ENCODE data around the gene PIGA. TPM values are rescaled to one million over a fixed set of nuclear protein-coding genes. Genes with fewer than 3 reads are reported as not detected.
"Not testable (repeated sequence)": the region's sequence is repeated elsewhere in the genome, so short reads cannot be mapped to it uniquely, and the experiment has no call there.

The PIGA gene
- total RNA-seq, 6 donors from 2014 or later, result 6.2 to 82.0 (median 22.2) TPM

DNA sequence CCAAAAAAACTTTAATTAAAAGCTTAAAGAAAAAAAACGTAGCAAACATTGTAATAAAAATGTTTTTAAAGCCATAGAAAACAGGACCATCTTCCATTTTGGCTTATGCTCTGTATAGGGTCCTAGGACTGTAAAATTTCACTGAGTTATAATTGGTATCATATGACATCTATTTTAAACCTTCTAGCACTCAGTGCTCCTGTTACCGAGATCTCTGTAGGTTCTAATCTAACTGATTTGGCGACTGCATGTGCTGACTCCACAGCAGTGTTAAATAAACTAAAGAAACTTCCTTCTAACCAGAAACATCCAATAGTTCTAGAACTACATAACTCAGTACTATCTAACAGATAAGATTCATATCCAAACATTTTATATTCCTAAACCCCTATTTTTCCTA lies 19.8 kb downstream of the PIGA start, which contains the start of gene ASB11:
ASB11 (minus strand) TSS at position 132 of the 400 bp plus-strand sequence; CDS start at position 97, 35 bp downstream.
- H3K4me1 ChIP-seq, result peaks cover 0 to 10% (median 3%) of the 10 kb centered on the region in 4 donors
- H3K36me3 ChIP-seq, result peaks cover 0 to 3% (median 0%) of the 10 kb centered on the region in 4 donors
- ATAC-seq (ENCODE audit: low FRiP score in 2 of 2), result no peak
- no peak for DNase-seq
- H3K4me3 ChIP-seq, result no peak within 1 kb of the TSS
- H3K9me3 ChIP-seq, result no peaks in the 10 kb centered on the region
- WGBS, 2 donors, result 68 to 80% methylated on average over 3 of the region's 3 CpGs
- H3K27ac ChIP-seq, result no peak within 1 kb of the TSS
- H3K27me3 ChIP-seq, result no peaks in the 10 kb centered on the region
- TF ChIP-seq POLR2A (IDR thresholded peaks at IDR 0.05) (no peak), EP300 (IDR thresholded peaks at IDR 0.05) (no peak), POLR2AphosphoS5 (IDR thresholded peaks at IDR 0.05) (no peak)
- TF ChIP-seq, protein P1, sequence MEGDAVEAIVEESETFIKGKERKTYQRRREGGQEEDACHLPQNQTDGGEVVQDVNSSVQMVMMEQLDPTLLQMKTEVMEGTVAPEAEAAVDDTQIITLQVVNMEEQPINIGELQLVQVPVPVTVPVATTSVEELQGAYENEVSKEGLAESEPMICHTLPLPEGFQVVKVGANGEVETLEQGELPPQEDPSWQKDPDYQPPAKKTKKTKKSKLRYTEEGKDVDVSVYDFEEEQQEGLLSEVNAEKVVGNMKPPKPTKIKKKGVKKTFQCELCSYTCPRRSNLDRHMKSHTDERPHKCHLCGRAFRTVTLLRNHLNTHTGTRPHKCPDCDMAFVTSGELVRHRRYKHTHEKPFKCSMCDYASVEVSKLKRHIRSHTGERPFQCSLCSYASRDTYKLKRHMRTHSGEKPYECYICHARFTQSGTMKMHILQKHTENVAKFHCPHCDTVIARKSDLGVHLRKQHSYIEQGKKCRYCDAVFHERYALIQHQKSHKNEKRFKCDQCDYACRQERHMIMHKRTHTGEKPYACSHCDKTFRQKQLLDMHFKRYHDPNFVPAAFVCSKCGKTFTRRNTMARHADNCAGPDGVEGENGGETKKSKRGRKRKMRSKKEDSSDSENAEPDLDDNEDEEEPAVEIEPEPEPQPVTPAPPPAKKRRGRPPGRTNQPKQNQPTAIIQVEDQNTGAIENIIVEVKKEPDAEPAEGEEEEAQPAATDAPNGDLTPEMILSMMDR (IDR thresholded peaks at IDR 0.05), result no peak

DNA sequence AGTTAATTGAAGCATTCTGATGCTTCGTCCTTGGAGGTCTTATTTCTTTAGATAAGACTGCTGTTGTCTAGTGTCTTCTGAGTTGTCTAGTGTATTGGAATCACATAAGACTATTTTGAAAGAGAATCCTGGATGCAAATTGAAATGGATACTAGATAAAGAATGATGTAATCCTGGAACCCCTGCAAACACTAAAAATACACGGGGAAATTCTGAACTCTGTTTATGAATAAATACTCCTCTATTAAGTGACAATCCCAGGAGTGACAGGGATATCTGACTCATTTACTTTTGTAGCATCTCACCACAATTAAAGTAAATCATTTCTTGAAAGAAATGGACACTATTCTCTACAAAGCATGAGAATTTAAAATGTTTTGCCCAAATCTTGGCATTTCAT lies 20.9 kb downstream of the PIGA start:
- DNase-seq, result no peak
- TF ChIP-seq, protein P1 (IDR thresholded peaks at IDR 0.05), result no peak
- no peak for TF ChIP-seq POLR2AphosphoS5 (IDR thresholded peaks at IDR 0.05)
- no peak for TF ChIP-seq POLR2A (IDR thresholded peaks at IDR 0.05)
- TF ChIP-seq EP300 (IDR thresholded peaks at IDR 0.05), result no peak
- Histone ChIP-seq H3K27ac (no peak overlapping the region), H3K4me3 (no peak overlapping the region), H3K36me3 (no peaks in the 10 kb centered on the region), H3K27me3 (no peaks in the 10 kb centered on the region), H3K9me3 (no peaks in the 10 kb centered on the region), H3K4me1 (peaks cover 0 to 16% (median 3%) of the 10 kb centered on the region in 4 donors)
- no peak for ATAC-seq (ENCODE audit: low FRiP score in 2 of 2)
- 43 to 50% methylated on average over 2 of the region's 2 CpGs for WGBS, 2 donors

DNA sequence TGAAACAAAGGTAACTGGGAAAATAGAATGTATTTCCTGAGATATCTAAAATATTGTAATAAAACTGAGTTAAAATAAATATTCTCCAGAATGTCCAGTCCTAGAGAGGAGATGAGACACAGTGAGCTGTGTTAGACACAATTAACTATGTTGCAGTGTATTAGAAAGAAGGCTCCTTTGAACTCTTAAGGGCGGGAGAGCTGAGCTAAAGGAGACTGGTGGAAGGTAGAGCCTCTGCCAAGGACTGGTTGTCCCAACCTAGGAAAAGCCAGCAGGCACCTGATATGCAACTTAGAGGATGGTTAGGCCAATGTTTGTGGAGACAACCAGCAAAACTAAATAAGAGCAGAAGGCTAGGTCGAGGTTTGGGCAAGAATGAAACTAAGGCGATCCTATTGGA lies 24.2 kb downstream of the PIGA start:
- no peaks in the 10 kb centered on the region for H3K9me3 ChIP-seq
- H3K4me3 ChIP-seq, result no peak overlapping the region
- H3K27ac ChIP-seq, result peak overlapping the region in 3 of 4 donors; percentile 18 to 75 (median 72)
- TF ChIP-seq POLR2AphosphoS5 (IDR thresholded peaks at IDR 0.05), result no peak
- ATAC-seq (ENCODE audit: low FRiP score in 2 of 2) (no peak), DNase-seq (no peak)
- H3K36me3 ChIP-seq, result no peaks in the 10 kb centered on the region
- peaks cover 0 to 16% (median 3%) of the 10 kb centered on the region in 4 donors for H3K4me1 ChIP-seq
- 65 to 81% methylated on average over 3 of the region's 3 CpGs for WGBS, 2 donors
- H3K27me3 ChIP-seq, result no peaks in the 10 kb centered on the region

DNA sequence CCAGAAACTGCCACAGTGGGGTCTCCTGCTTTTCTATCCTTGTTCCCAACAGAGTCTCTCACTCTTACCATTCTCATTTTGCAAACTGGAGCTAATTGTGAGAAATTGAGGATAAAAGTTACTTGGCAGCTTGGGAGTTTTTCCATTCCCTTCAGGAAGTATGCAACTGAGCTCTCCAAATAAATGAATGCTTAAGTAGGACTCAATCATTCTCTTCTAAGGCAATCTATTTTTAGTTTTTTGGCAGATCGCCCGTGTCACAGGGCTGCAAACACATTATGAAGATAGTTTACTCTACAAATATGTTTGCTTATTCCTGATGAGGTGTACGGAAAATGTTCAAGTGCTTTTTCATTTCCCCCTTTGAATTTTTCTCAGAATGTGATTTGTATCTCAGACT lies 25.2 kb downstream of the PIGA start:
- WGBS, 2 donors, result 16 to 34% methylated on average over 3 of the region's 3 CpGs
- Histone ChIP-seq H3K4me1 (peaks cover 0 to 16% (median 3%) of the 10 kb centered on the region in 4 donors), H3K36me3 (no peaks in the 10 kb centered on the region), H3K9me3 (no peaks in the 10 kb centered on the region), H3K4me3 (no peak overlapping the region), H3K27me3 (no peaks in the 10 kb centered on the region), H3K27ac (peak overlapping the region in 3 of 4 donors; percentile 30 to 75 (median 74))
- peak in 1 of 2 donors; percentile 58 for DNase-seq
- TF ChIP-seq EP300 (IDR thresholded peaks at IDR 0.05), result peak in 2 of 4 donors; percentile 2 to 80
- TF ChIP-seq, protein P1 (IDR thresholded peaks at IDR 0.05), result no peak
- ATAC-seq (ENCODE audit: low FRiP score in 2 of 2), result peak in 1 of 2 donors; percentile 69

DNA sequence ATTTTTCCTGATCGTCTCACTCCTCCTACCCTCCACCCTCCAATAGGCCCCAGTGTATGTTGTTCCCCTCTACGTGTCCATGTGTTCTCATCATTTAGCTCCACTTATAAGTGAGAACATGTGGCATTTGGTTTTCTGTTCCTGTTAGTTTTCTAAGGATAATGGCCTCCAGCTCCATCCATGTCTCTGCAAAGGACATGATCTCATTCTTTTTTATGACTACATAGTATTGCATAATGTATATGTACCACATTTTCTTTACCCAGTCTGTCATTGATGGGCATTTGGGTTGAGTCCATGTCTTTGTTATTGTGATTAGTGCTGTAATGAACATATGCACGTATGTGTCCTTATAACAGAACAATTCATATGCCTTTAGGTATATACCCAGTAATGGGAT lies 29.4 kb downstream of the PIGA start:
- 80 to 96% methylated on average over 3 of the region's 3 CpGs for WGBS, 2 donors
- DNase-seq; H3K27me3 ChIP-seq; H3K9me3 ChIP-seq; H3K4me3 ChIP-seq; ATAC-seq (ENCODE audit: low FRiP score in 2 of 2); H3K4me1 ChIP-seq; H3K36me3 ChIP-seq; H3K27ac ChIP-seq: not testable (repeated sequence)

DNA sequence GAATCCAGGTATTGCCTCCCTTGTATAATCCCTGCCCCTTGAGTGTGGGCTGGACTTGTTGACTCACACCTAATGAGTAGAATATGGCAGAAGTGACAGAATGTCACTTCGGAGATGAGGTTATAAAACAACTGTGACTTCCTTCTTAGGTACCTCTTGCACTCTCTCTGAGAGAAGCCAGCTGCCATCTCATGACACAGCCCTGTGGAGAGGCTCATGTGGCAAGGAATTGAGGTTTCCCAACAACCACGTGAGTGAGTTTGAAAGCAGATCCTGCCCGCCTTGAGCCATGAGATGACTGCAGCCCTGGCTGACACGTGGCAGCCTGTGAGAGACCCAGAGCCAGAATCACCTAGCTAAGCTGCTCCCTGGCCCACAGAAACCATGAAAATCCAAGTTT lies 33.4 kb downstream of the PIGA start:
- no peaks in the 10 kb centered on the region for H3K9me3 ChIP-seq
- no peaks in the 10 kb centered on the region for H3K27me3 ChIP-seq
- H3K4me3 ChIP-seq, result no peak overlapping the region
- TF ChIP-seq, protein P1 (IDR thresholded peaks at IDR 0.05), result no peak
- peak; percentile 67 to 74 for TF ChIP-seq POLR2AphosphoS5 (IDR thresholded peaks at IDR 0.05)
- peak in 1 of 4 donors; percentile 95 for TF ChIP-seq EP300 (IDR thresholded peaks at IDR 0.05)
- TF ChIP-seq POLR2A (IDR thresholded peaks at IDR 0.05), result peak in 1 of 4 donors; percentile 34
- ATAC-seq (ENCODE audit: low FRiP score in 2 of 2) (peak; percentile 84 to 86), DNase-seq (peak in 1 of 2 donors; percentile 87)
- H3K27ac ChIP-seq, result peak overlapping the region; percentile 15 to 63 (median 46)
- no peaks in the 10 kb centered on the region for H3K36me3 ChIP-seq
- peaks cover 0 to 11% (median 5%) of the 10 kb centered on the region in 4 donors for H3K4me1 ChIP-seq
- WGBS, 2 donors, result 33% methylated on average over 4 of the region's 4 CpGs; no CpG with 5 or more reads in 1 of the 2 donors
